ENCODE measurements around the gene ITGB3BP. TPM values are rescaled to one million over a fixed set of nuclear protein-coding genes. Genes with fewer than 3 reads are reported as not detected.

ITGB3BP gene
- polyA plus RNA-seq, 2 of the 4 experiments (the other 2 are of a cell fraction): 31.6 to 45.8 TPM

DNA sequence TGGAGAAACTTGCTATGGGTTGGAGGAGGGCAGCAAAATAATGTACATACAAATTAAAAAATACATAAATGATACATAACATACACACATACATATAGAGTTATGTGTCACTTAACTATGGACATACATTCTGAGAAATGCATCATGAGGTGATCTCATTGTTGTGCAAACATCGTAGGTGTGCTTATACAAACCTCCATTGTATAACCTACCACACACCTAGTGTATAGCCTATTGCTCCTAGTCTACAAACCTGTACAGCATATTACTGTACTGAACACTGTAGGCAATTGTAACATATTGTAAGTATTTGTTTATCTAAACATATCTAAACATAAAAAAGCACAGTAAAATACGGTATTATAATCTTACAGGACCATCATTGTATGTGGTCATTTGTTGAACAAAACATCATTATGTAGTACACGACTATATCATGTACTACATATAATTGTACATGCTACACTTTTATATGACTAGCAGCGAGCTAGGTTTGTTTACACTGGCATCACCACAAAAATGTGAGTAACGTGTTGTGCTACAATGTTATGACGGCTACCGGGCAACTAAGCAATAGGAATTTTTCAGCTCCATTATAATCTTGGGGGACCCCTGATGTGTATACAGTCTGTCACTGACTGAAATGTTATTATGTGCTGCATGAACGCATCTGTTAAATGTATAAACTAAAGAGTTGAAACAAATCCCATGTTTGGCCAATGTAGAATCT is 35.5 kb downstream of the ITGB3BP start:
- H3K27ac ChIP-seq: no peak overlapping the region
- no peak for TF ChIP-seq MAZ (IDR thresholded peaks at IDR 0.05; ENCODE audit: borderline replicate concordance, low read depth, low read length)
- TF ChIP-seq HOXA7 (CRISPR knock-in tag; IDR thresholded peaks at IDR 0.05): no peak
- no peak for TF ChIP-seq GATA3 (IDR thresholded peaks at IDR 0.05; ENCODE audit: borderline replicate concordance)
- TF ChIP-seq CBX8 (IDR thresholded peaks at IDR 0.05): no peak
- TF ChIP-seq CEBPB (IDR thresholded peaks at IDR 0.05): no peak
- TF ChIP-seq, protein P1, sequence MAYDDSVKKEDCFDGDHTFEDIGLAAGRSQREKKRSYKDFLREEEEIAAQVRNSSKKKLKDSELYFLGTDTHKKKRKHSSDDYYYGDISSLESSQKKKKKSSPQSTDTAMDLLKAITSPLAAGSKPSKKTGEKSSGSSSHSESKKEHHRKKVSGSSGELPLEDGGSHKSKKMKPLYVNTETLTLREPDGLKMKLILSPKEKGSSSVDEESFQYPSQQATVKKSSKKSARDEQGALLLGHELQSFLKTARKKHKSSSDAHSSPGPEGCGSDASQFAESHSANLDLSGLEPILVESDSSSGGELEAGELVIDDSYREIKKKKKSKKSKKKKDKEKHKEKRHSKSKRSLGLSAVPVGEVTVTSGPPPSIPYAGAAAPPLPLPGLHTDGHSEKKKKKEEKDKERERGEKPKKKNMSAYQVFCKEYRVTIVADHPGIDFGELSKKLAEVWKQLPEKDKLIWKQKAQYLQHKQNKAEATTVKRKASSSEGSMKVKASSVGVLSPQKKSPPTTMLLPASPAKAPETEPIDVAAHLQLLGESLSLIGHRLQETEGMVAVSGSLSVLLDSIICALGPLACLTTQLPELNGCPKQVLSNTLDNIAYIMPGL (CRISPR knock-in tag; IDR thresholded peaks at IDR 0.05; ENCODE audit: borderline replicate concordance): no peak
- TF ChIP-seq, protein P2, sequence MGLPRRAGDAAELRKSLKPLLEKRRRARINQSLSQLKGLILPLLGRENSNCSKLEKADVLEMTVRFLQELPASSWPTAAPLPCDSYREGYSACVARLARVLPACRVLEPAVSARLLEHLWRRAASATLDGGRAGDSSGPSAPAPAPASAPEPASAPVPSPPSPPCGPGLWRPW (IDR thresholded peaks at IDR 0.05): no peak
- no peak for TF ChIP-seq KDM1A (IDR thresholded peaks at IDR 0.05; ENCODE audit: low read depth)
- no peak for TF ChIP-seq KDM5A (IDR thresholded peaks at IDR 0.05)
- FAIRE-seq: no peak
- H3K9me3 ChIP-seq: no peaks in the 10 kb centered on the region
- 82% methylated on average over 8 of the region's 8 CpGs for WGBS (ENCODE audit: missing lambda C conversion rate)
- no peak for DNase-seq (ENCODE audit: low read depth in 1 of 2, low spot score in 1 of 2)
- H3K4me3 ChIP-seq: no peak overlapping the region
- no peak for ATAC-seq
- ChIA-PET CTCF (no interaction called here), POLR2A (no interaction called here)
- no peaks in the 10 kb centered on the region for H3K4me1 ChIP-seq
- H3K4me2 ChIP-seq: no peak overlapping the region

DNA sequence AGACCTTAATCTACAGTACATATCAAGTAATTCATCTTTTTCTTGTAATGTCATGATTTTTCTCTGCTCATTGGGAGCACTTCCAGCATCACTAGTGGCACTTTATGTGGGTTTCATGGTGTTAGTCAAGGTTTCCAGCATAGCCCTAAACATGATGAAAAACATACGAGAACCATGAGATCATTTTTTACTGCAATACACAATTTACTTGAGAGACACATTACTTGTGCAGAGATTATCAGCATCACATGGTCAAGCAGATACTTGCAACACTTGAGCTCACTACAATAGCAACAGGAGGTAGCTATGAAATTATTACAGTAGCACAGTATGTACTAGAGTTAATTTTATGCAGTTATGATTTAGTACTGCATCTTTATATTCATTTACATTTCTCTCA is 36.4 kb downstream of the ITGB3BP start:
- Histone ChIP-seq H3K27ac (no peak overlapping the region), H3K4me1 (no peaks in the 10 kb centered on the region), H3K9me3 (no peaks in the 10 kb centered on the region), H3K4me2 (no peak overlapping the region), H3K4me3 (no peak overlapping the region)
- ATAC-seq (no peak), DNase-seq (ENCODE audit: low read depth in 1 of 2, low spot score in 1 of 2) (no peak), FAIRE-seq (no peak)
- 89% methylated on average over 1 of the region's 1 CpG for WGBS (ENCODE audit: missing lambda C conversion rate)
- POLR2A ChIA-PET: no interaction called here
- CTCF ChIA-PET: no interaction called here
- no peak for TF ChIP-seq POLR2A (IDR thresholded peaks at IDR 0.05; ENCODE audit: low read length)
- TF ChIP-seq ZNF302 (CRISPR knock-in tag; IDR thresholded peaks at IDR 0.05): no peak
- TF ChIP-seq ZFP36 (IDR thresholded peaks at IDR 0.05; ENCODE audit: borderline replicate concordance, partially characterized antibody): no peak
- no peak for TF ChIP-seq ZSCAN20 (CRISPR knock-in tag; IDR thresholded peaks at IDR 0.05)
- no peak for TF ChIP-seq ESRRA (IDR thresholded peaks at IDR 0.05; ENCODE audit: borderline replicate concordance, low read length)

DNA sequence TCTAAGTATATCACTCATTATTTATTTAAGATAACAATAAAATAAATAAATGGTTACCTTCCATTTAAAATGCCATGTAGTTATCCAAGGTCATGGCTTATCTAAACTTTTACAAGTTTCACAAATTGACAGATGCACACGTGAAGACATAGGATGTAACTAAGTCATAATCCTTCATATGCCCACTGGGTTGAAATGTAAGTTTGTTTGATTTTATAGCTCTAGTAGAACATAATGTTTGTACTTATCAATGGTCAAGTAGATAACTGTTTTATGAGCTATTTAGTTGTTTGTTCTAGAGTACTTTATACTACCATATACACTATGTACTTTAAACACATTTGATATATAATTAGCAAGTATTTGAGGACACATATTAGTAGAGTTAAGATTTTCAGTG is 43.0 kb downstream of the ITGB3BP start:
- ChIA-PET CTCF (no interaction called here), POLR2A (no interaction called here)
- DNase-seq (ENCODE audit: low read depth in 1 of 2, low spot score in 1 of 2) (no peak), ATAC-seq (no peak), FAIRE-seq (no peak)
- peaks cover 14% of the 10 kb centered on the region for H3K4me1 ChIP-seq
- no peak for TF ChIP-seq FOSL2 (IDR thresholded peaks at IDR 0.05)
- no peak for TF ChIP-seq FOSL2 (CRISPR knock-in tag; IDR thresholded peaks at IDR 0.05)
- no peak for TF ChIP-seq CHD2 (IDR thresholded peaks at IDR 0.05; ENCODE audit: low read length, partially characterized antibody)
- TF ChIP-seq, protein P3, sequence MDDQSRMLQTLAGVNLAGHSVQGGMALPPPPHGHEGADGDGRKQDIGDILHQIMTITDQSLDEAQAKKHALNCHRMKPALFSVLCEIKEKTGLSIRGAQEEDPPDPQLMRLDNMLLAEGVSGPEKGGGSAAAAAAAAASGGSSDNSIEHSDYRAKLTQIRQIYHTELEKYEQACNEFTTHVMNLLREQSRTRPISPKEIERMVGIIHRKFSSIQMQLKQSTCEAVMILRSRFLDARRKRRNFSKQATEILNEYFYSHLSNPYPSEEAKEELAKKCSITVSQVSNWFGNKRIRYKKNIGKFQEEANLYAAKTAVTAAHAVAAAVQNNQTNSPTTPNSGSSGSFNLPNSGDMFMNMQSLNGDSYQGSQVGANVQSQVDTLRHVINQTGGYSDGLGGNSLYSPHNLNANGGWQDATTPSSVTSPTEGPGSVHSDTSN (IDR thresholded peaks at IDR 0.05): no peak
- TF ChIP-seq, protein P4, sequence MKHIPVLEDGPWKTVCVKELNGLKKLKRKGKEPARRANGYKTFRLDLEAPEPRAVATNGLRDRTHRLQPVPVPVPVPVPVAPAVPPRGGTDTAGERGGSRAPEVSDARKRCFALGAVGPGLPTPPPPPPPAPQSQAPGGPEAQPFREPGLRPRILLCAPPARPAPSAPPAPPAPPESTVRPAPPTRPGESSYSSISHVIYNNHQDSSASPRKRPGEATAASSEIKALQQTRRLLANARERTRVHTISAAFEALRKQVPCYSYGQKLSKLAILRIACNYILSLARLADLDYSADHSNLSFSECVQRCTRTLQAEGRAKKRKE (CRISPR knock-in tag; IDR thresholded peaks at IDR 0.05; ENCODE audit: low read depth): no peak
- no peak for TF ChIP-seq EHMT2 (IDR thresholded peaks at IDR 0.05; ENCODE audit: low read depth)
- no peak overlapping the region for H3K4me3 ChIP-seq
- H3K9me3 ChIP-seq: no peaks in the 10 kb centered on the region
- H3K4me2 ChIP-seq: no peak overlapping the region
- H3K27ac ChIP-seq: no peak overlapping the region
- WGBS (ENCODE audit: missing lambda C conversion rate): 76% methylated on average over 1 of the region's 1 CpG
